PFSK-1 (cell line): Measurements from ENCODE around the gene MAML2.

Experiments
- FOXP2 ChIP-seq: optimal IDR thresholded peaks from 2 replicates; pipeline ENCODE3; 2011; ENCODE audit warnings: borderline replicate concordance, control low read depth, inconsistent platforms; ENCODE audit not compliant: insufficient read depth; ENCODE audit errors: extremely low read length, extremely low read depth
- POLR2AphosphoS5 ChIP-seq: IDR thresholded peaks from 2 replicates; pipeline ENCODE4 v1.6.1; 2012; ENCODE audit warnings: low read depth, mild to moderate bottlenecking, control low read depth, low read length, moderate library complexity
- SIN3A ChIP-seq: IDR thresholded peaks from 2 replicates; pipeline ENCODE4 v1.6.1; 2012; ENCODE audit warnings: mild to moderate bottlenecking, low read length, moderate library complexity, borderline replicate concordance; ENCODE audit not compliant: insufficient read depth
- TAF1 ChIP-seq: IDR thresholded peaks from 2 replicates; pipeline ENCODE4 v1.6.1; 2012; ENCODE audit warnings: low read length, control low read depth, borderline replicate concordance; ENCODE audit not compliant: insufficient read depth
- TF ChIP-seq, protein P1 (sequence below), 2 experiments: IDR thresholded peaks; 2 replicates each; pipeline versions ENCODE4 v1.6.1 to v1.8.0; 2011 to 2012; ENCODE audit warnings: low read depth in 2 of 2, low read length in 2 of 2, control low read depth in 1 of 2, inconsistent platforms in 1 of 2, mild to moderate bottlenecking in 1 of 2, moderate library complexity in 1 of 2; ENCODE audit not compliant: insufficient read depth in 1 of 2

The MAML2 gene

DNA sequence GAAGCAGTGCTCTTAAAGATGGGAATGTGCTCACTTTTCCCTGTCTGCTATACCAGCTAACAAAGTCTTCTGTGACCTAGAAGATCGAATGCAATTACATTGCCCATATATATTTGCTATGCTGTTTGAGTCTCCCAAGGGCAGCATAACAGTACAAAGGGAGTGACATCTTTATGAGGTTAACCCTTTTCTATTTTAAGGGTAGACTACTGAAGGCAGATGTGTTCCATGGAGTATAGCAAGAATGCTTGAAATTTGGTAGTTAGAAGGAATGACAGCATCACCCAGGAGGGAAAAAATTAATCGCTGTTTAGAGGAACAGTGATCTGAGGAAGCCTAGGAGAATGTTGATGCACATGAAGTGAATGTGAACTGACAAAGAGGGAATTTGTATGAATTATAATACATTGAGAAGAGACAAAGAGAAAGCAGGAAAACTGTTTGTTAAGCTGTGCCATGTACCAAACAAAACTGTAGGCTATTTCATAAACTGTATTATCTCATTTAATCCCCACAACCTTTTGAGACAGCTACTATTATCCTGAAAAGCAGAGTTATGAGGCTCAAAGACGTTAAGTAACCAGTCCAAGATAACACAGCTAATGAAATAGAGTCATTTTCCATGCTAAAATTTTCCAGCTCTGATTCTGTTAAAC is 13.0 kb downstream of the MAML2 start:
- TF ChIP-seq SIN3A (no peak), TAF1 (no peak), FOXP2 (no peak), POLR2AphosphoS5 (no peak)
- TF ChIP-seq, protein P1, sequence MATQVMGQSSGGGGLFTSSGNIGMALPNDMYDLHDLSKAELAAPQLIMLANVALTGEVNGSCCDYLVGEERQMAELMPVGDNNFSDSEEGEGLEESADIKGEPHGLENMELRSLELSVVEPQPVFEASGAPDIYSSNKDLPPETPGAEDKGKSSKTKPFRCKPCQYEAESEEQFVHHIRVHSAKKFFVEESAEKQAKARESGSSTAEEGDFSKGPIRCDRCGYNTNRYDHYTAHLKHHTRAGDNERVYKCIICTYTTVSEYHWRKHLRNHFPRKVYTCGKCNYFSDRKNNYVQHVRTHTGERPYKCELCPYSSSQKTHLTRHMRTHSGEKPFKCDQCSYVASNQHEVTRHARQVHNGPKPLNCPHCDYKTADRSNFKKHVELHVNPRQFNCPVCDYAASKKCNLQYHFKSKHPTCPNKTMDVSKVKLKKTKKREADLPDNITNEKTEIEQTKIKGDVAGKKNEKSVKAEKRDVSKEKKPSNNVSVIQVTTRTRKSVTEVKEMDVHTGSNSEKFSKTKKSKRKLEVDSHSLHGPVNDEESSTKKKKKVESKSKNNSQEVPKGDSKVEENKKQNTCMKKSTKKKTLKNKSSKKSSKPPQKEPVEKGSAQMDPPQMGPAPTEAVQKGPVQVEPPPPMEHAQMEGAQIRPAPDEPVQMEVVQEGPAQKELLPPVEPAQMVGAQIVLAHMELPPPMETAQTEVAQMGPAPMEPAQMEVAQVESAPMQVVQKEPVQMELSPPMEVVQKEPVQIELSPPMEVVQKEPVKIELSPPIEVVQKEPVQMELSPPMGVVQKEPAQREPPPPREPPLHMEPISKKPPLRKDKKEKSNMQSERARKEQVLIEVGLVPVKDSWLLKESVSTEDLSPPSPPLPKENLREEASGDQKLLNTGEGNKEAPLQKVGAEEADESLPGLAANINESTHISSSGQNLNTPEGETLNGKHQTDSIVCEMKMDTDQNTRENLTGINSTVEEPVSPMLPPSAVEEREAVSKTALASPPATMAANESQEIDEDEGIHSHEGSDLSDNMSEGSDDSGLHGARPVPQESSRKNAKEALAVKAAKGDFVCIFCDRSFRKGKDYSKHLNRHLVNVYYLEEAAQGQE (IDR thresholded peaks at IDR 0.05; ENCODE audit: insufficient read depth in 1 of 2, low read depth in 2 of 2, low read length in 2 of 2), result no peak

DNA sequence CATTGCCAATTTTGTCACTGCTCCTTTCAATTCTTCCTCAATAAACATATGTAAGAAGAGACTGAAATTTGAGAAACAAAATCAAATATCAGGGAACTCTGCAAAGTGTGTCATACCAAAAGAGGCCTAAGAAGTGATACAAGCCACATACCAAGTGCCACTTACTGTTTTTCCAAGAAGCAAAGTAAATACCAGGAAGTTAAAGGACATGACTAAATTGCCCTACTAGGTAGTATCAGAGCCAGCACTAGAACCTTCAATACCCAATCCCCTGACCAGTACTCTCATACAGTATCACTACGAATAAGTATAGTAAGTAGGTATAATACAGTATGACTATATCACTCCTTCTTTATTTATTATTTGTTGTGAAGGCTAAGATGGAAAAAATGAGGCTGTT is 13.6 kb downstream of the MAML2 start:
- no peak for TF ChIP-seq SIN3A
- TF ChIP-seq TAF1, result no peak
- TF ChIP-seq, protein P1 (IDR thresholded peaks at IDR 0.05; ENCODE audit: insufficient read depth in 1 of 2, low read depth in 2 of 2, low read length in 2 of 2), result no peak
- no peak for TF ChIP-seq FOXP2
- no peak for TF ChIP-seq POLR2AphosphoS5

DNA sequence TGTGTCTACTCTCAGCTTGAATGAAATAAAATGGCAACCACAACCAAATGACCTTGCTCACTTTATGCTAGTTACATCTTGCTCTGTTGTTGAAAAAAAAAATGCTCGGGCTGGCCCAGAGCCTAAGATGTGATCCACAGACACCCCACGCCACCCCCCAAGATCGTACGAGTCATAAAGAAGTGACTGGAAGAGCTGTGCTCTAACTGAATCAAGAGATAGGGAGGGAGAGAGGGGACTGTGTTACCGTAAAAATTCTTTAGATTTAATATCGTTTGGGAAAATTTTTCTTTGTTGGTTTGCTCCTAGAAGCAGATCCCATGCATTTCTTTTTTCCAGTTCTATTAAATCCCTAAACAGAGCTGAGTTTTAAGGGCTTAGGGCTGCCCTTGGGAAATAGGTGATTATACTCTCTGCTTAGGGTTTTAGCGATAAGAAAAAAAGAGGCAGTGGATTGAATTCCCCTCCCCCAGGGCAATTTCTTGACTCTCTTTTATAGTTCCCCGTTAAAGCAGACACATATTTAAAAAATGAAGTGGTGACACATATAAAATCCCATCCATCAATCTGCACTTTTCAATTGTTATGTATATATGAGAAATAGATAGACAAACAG is 14.5 kb downstream of the MAML2 start:
- TF ChIP-seq, protein P1 (IDR thresholded peaks at IDR 0.05; ENCODE audit: insufficient read depth in 1 of 2, low read depth in 2 of 2, low read length in 2 of 2), result no peak
- TF ChIP-seq POLR2AphosphoS5 (no peak), TAF1 (no peak), SIN3A (no peak), FOXP2 (no peak)

DNA sequence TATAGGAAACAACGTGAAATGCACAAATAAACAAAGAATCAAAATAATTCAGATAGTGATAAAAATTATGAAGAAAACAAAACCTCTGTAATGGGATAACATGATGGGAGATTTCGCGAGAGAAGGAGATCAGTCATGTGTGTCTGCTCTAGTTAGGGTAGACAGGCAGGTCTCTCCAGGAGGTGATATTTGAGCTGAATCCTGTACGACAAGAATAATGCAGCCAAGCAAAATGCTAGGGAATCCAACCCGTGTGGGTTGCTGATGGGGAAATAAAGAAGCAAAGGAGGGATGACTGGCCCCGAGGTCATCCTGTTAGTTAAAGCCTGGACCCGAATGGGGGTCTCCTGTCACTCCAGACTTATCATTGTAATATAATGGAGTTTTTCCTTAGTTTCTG is 16.0 kb downstream of the MAML2 start:
- TF ChIP-seq, protein P1 (IDR thresholded peaks at IDR 0.05; ENCODE audit: insufficient read depth in 1 of 2, low read depth in 2 of 2, low read length in 2 of 2), result no peak
- no peak for TF ChIP-seq TAF1
- no peak for TF ChIP-seq SIN3A
- TF ChIP-seq POLR2AphosphoS5, result no peak
- TF ChIP-seq FOXP2, result no peak

DNA sequence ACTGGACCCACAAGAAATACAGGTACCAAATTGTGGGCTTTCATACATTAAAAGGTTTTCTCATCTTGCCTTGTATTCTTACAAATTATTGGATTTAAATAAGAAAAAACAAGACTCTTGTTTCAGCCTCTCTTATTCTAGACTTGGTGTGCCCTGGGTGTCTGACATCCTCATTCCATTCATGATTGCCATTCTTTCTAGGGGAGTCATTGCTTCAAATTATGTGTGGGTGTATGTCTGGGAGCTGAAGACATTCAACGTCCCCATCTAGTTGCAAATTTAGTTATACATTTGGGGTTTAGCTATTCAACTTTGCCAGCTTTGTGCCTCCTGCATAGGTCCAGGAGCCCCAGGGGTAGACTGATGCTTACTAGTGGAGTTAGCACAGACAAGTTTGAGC is 18.1 kb downstream of the MAML2 start:
- TF ChIP-seq FOXP2 (no peak), SIN3A (no peak), POLR2AphosphoS5 (no peak), TAF1 (no peak)
- TF ChIP-seq, protein P1 (IDR thresholded peaks at IDR 0.05; ENCODE audit: insufficient read depth in 1 of 2, low read depth in 2 of 2, low read length in 2 of 2), result no peak
